GM19238 (cell line): ENCODE data around the gene POLR3G.

Experiments
- DNase-seq: peaks from one replicate; pipeline ENCODE4 v3.0.0; 2011; ENCODE audit warnings: low spot score; ENCODE audit not compliant: insufficient read length

Gene POLR3G

GRCh38 chr5:90550963-90551362 lies 76.3 kb downstream of the POLR3G start:
- DNase-seq, result no peak

- no peak for DNase-seq
These were observed 76.7 kb downstream of the POLR3G start for GRCh38 chr5:90551376-90551775.

- DNase-seq, result no peak
These were observed 79.0 kb downstream of the POLR3G start for GRCh38 chr5:90553711-90554110.

GRCh38 chr5:90554358-90555006 lies 79.8 kb downstream of the POLR3G start:
- no peak for DNase-seq

DNA sequence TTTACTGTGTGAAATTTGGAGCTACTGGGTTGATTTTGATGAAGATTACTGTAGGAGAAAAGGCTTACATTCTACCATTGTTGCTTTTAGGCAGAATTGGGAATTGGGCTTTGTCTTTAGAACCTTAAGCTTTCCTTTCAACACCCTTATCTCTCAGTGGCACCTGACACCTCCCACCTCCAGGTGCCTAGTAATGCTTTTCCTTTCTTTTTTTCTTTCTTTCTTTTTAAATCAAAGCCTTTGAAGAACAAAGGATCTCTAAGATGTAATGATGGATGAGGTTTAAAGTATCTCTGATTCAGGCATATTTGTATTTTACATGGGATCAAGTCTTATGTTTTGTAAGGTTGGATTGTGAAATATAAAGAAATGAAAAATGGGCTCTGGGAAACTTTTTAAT lies 81.0 kb downstream of the POLR3G start:
- no peak for DNase-seq

DNA sequence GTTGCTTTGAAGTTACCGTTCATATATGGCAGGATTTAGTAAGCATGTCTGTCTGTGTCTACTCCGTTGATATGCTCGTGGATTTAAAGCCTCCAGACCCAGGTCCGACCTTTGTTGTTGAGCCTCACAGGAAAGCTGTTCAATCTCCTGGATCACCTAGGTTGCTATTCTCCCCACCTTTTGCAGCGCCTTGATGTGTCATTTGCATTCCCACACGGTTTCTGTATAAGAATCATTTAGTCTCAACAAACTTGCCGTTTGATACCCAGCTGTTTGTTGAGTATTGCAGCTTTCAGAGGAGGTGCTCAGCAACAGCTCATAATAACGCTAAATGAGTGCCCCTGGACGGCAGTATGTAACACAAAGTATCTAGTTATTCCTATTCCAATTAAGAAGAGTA lies 82.7 kb downstream of the POLR3G start:
- DNase-seq, result no peak

- DNase-seq, result no peak
These were observed 83.2 kb downstream of the POLR3G start for GRCh38 chr5:90557871-90558270.

- no peak for DNase-seq
These were observed 83.9 kb downstream of the POLR3G start, which contains the start of gene ADGRV1 for GRCh38 chr5:90558344-90559192. TSS of gene ADGRV1 (plus strand) at chr5:90558797. CDS start at chr5:90558896, 99 bp downstream.

- no peak for DNase-seq
These were observed 86.1 kb downstream of the POLR3G start for GRCh38 chr5:90560771-90561170.

- no peak for DNase-seq
These were observed 87.1 kb downstream of the POLR3G start for GRCh38 chr5:90561766-90562165.

GRCh38 chr5:90562341-90562740 lies 87.7 kb downstream of the POLR3G start:
- no peak for DNase-seq

DNA sequence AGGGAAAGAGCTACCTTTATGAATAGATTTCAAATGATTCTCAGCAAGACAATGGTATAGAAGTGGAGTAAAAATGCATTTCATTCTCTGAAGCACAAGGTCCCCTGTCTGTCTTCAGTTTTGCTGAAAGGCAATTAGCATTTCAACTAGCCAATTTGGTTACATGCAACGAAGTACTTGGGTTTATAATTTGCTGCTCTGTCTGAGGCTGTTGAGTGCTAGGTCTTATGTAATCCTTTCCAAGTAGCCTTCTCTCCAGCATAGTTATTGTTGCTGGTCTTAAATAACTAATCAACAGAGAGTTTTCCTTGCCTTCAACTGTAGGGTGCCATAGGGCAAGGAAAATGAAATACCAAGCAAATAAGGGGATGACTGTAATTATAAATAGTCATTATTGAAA lies 88.4 kb downstream of the POLR3G start:
- no peak for DNase-seq
